ENCODE results near the gene E4F1.
"Not testable (repeated sequence)": the region's sequence is repeated elsewhere in the genome, so short reads cannot be mapped to it uniquely, and the experiment has no call there.

Gene E4F1

GRCh38 chr16:2231016-2231931, 7.9 kb downstream of the E4F1 start:
- DNase-seq (ENCODE audit: low read depth in 3 of 3): no peak

- DNase-seq (ENCODE audit: low read depth in 3 of 3): no peak
These were observed 9.0 kb downstream of the E4F1 start for GRCh38 chr16:2232094-2232990.

- no peak for DNase-seq (ENCODE audit: low read depth in 3 of 3)
These were observed 9.8 kb downstream of the E4F1 start for GRCh38 chr16:2233046-2233775.

GRCh38 chr16:2233872-2234812, 10.8 kb downstream of the E4F1 start:
- DNase-seq (ENCODE audit: low read depth in 3 of 3): no peak

GRCh38 chr16:2234813-2235170, 11.4 kb downstream of the E4F1 start:
- DNase-seq (ENCODE audit: low read depth in 3 of 3): no peak

GRCh38 chr16:2235234-2235651, 11.9 kb downstream of the E4F1 start:
- DNase-seq (ENCODE audit: low read depth in 3 of 3): no peak

- DNase-seq (ENCODE audit: low read depth in 3 of 3): no peak
These were observed 12.4 kb downstream of the E4F1 start for GRCh38 chr16:2235695-2236336.

- no peak for DNase-seq (ENCODE audit: low read depth in 3 of 3)
These were observed 13.1 kb downstream of the E4F1 start, which contains the start of gene DNASE1L2 for GRCh38 chr16:2236337-2237101. DNASE1L2 (plus strand) TSS chr16:2236444; CDS start chr16:2236817, 373 bp downstream.

- no peak for DNase-seq (ENCODE audit: low read depth in 3 of 3)
These were observed 13.7 kb downstream of the E4F1 start for GRCh38 chr16:2237102-2237482.

- DNase-seq (ENCODE audit: low read depth in 3 of 3): no peak
These were observed 14.2 kb downstream of the E4F1 start for GRCh38 chr16:2237493-2238149.

- no peak for DNase-seq (ENCODE audit: low read depth in 3 of 3)
These were observed 14.9 kb downstream of the E4F1 start for GRCh38 chr16:2238150-2238837.

- no peak for DNase-seq (ENCODE audit: low read depth in 3 of 3)
These were observed 15.7 kb downstream of the E4F1 start for GRCh38 chr16:2238838-2239675.

- not testable (repeated sequence) for DNase-seq (ENCODE audit: low read depth in 3 of 3)
These were observed 16.9 kb downstream of the E4F1 start for GRCh38 chr16:2240331-2240730.

- DNase-seq (ENCODE audit: low read depth in 3 of 3): no peak
These were observed 19.2 kb downstream of the E4F1 start for GRCh38 chr16:2242598-2242997.

- no peak for DNase-seq (ENCODE audit: low read depth in 3 of 3)
These were observed 19.7 kb downstream of the E4F1 start for GRCh38 chr16:2243031-2243528.

GRCh38 chr16:2243781-2244180, 20.4 kb downstream of the E4F1 start:
- no peak for DNase-seq (ENCODE audit: low read depth in 3 of 3)

- no peak for DNase-seq (ENCODE audit: low read depth in 3 of 3)
These were observed 20.9 kb downstream of the E4F1 start for GRCh38 chr16:2244301-2244700.
